GM21576 (cell line): ENCODE results near the gene IBSP.

ENCODE experiments used
- ATAC-seq: cut with Tn5 transposase; IDR thresholded peaks from one replicate; pipeline ENCODE4 v1.9.1; 2021; ENCODE audit warnings: mild to moderate bottlenecking, moderate library complexity; ENCODE audit not compliant: unreplicated experiment

IBSP gene

DNA sequence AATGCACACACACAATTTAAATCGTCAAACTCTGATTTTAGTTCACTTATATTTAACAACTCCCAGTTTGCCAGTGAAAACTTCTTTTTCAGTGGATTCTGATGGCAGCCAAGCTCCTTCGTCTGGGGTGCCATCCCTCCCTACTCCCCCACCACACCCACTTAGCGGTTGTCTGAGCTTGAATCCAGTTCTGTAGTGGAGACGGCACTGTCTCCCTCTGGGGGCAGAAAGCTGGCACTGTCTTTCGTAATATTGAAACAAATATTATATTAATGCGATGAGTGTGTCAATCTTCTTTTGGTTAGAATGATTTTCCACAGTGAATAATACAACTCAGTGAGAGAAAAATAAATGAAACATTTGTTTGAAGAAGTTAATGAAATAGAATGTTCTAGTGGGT lies 38.9 kb downstream of the IBSP start:
- ATAC-seq: no peak

- peak; percentile 62 for ATAC-seq
Observed at GRCh38 chr4:87838890-87839591, 39.7 kb downstream of the IBSP start.

DNA sequence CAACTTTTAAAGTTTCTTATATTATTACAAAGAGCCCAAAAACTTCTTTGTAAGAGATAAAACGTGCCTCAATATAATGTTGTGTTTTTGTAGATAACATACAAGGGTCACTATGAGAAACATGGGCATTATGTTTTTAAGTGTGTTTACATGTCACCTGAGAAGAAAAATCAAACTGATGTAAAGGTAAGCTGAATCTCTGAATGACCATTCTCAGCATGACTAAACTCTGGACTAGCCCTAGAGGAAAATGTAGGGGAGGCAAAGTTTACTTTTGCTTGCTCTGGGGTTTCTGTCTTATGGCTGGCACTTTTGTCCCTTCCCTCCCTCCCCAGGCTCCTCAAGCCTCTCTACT lies 40.2 kb downstream of the IBSP start:
- ATAC-seq: no peak

- ATAC-seq: no peak
Observed at GRCh38 chr4:87840149-87840548, 40.8 kb downstream of the IBSP start.

DNA sequence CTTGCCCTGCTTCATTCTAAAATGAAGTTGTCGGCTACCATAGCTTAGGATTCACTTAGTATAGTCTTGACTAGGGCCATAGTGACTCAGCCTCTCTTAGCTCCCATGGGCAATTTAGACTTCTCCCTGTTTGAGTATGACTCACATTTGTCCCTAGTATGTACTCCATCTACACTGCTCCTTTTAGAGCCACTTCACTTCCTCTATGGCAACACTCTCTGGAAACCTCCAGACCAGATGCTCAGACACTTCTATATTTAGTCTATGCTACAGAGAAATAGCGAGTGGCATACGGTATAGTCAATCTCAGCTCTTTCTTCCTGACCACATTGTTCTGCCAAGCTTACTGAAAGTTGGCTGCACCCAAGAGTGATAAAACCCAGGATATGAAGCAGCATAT lies 44.6 kb downstream of the IBSP start:
- no peak for ATAC-seq

GRCh38 chr4:87844452-87844851 lies 45.1 kb downstream of the IBSP start:
- ATAC-seq: no peak

- no peak for ATAC-seq
Observed at GRCh38 chr4:87846226-87846625, 46.9 kb downstream of the IBSP start.

GRCh38 chr4:87848622-87849351 lies 49.4 kb downstream of the IBSP start:
- peak; percentile 80 for ATAC-seq

- no peak for ATAC-seq
Observed at GRCh38 chr4:87849612-87850011, 50.3 kb downstream of the IBSP start.

DNA sequence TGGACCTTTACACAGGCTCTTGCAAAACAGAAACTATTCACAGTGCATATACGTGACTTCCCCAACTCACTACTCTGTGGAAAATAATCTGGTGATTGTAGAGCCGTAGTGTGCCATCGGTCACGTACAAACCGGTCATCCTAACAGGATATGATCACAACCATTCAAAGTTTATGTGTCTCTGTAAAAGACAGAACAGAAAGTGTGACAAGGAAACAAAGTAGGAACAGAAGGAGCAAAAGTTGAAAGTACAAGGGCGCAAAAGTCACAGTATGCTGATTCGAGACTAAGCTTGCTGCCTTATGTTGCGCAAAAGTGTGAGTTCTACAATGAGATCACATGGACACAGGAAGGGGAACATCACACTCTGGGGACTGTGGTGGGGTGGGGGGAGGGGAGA lies 52.0 kb downstream of the IBSP start:
- ATAC-seq: no peak

- no peak for ATAC-seq
Observed at GRCh38 chr4:87851953-87852352, 52.6 kb downstream of the IBSP start.

DNA sequence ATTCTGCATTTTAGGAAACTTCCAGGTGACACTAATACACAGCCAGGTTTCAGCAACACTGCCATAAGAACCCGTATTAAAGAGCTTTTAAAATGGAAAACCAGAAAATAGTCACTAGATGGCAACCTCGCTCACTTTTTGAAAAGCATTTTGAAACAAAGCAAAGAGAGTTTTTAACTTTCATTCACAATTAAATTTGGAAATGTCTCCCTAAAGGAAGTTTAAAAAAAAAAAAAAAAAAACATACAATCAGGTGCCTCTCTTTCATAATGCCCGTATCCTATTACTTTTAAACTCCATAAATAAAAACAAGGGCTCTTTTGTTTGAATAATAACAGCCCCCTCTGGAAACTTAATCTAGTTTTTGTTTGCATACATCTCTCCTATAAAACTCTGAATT lies 53.8 kb downstream of the IBSP start:
- no peak for ATAC-seq

- ATAC-seq: no peak
Observed at GRCh38 chr4:87853891-87854290, 54.5 kb downstream of the IBSP start.

DNA sequence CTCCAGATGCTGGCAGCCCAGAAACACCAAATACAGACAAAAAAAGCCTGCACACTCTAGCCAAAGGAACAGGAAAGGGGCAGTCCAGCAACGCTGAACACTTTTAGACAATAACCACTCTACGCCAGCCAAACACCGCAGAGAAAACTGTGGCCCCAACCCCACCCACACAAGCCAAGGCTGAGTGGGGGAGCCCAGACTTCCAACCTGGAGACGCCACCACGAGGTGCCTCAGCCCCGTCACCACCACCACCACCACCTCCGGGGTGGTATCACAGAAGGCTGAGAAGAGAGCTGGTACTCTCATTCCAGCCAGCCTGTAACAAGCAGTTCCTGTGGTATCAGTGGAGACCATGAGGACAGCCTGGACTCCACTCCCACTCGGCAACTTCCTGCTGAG lies 56.2 kb downstream of the IBSP start:
- ATAC-seq: no peak

- ATAC-seq: no peak
Observed at GRCh38 chr4:87856816-87857215, 57.5 kb downstream of the IBSP start.

GRCh38 chr4:87857789-87858188 lies 58.4 kb downstream of the IBSP start:
- ATAC-seq: no peak
